C4-2B (cell line): ENCODE data around the gene CFTR.

Experiments used
- H3K27ac ChIP-seq: fragments of 450-650 bp; 2 replicates; pipeline ENCODE4 v1.5.1; 2017
- CTCF ChIP-seq: fragments of 450-650 bp; conservative IDR thresholded peaks from 2 replicates; pipeline ENCODE4 v1.5.1; 2017; ENCODE audit warnings: mild to moderate bottlenecking
- ZFX ChIP-seq: fragments of 450-650 bp; IDR thresholded peaks from 2 replicates; pipeline ENCODE4 v1.6.1; 2017

CFTR gene

GRCh38 chr7:117683430-117684175, 203.8 kb downstream of the CFTR start:
- no peak overlapping the region for H3K27ac ChIP-seq
- TF ChIP-seq ZFX (no peak), CTCF (no peak)

DNA sequence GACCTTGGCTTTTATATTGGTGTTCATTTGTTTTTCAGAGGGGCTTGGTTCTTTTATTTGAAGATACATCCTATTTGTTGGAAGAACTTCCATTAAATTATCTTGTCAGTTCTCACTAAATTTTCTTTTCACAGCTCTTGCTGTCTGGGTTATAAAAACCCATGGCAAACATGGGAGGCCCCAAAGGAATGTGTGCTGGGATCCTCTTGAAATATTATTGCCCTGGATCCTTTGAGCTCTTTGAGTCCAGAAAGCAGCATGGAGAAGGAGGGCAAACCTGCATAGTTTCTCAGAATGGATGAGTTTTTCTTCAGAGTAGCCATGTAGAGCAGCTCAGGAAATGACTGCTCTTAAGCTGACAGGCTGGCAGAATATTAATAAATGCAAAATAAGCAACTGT, 206.0 kb downstream of the CFTR start:
- TF ChIP-seq ZFX (no peak), CTCF (no peak)
- H3K27ac ChIP-seq = no peak overlapping the region

DNA sequence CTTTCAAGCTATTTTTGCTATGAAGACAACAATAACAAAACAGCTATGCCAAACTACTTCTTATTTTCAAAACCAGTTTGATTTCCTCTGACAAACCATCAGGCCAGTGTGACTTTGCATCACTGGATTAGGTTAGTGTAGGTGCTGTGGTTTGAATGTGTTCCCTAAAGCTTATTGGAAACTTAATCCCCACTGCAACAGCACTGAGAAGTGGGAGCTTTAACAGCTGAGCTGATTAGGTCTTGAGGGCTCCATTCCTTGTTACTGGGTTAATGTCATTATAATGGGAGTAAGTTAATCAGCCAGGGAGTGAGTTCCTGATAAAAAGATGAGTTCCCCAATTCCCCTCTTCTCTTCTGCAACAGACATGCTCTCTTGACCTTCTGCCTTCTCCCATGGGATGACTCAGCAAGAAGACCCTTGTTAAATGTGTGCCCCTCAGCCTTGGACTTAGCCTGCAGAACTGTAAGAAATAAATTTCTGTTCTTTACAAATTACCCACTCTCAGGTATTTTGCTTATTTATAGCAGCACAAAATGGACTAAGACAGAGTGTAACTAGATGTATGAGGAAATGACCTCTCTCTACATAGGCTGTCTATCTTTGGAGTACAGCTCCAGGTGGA, 206.6 kb downstream of the CFTR start:
- no peak overlapping the region for H3K27ac ChIP-seq
- TF ChIP-seq ZFX = no peak
- no peak for TF ChIP-seq CTCF

- no peak overlapping the region for H3K27ac ChIP-seq
- TF ChIP-seq ZFX = no peak
Observed at GRCh38 chr7:117688126-117688525, 208.3 kb downstream of the CFTR start.

GRCh38 chr7:117689406-117689805, 209.6 kb downstream of the CFTR start:
- TF ChIP-seq ZFX = no peak
- no peak overlapping the region for H3K27ac ChIP-seq

GRCh38 chr7:117690147-117690546, 210.3 kb downstream of the CFTR start:
- no peak overlapping the region for H3K27ac ChIP-seq
- TF ChIP-seq ZFX (no peak), CTCF (no peak)

DNA sequence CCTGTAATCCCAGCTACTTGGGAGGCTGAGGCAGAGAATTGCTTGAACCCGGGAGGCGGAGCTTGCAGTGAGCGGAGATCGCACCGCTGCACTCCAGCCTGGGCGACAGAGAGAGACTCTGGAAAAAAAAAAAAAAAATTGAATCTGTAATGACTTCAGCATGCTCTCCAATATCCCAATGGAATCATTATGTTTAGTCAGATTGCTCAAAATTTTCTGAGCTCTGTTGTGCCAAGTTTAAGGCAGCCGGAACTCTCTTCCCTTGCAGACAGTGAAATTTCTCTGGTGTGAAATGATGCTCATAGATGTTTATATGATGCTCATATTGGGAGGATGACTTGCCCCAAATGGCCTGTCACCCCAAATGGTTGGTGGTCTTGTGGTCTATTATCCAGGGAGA, 212.5 kb downstream of the CFTR start:
- TF ChIP-seq CTCF = no peak
- TF ChIP-seq ZFX = no peak
- H3K27ac ChIP-seq = peak overlapping the region; percentile 39

- no peak overlapping the region; the same call in 1 of the 2 replicates for H3K27ac ChIP-seq
- TF ChIP-seq ZFX (no peak), CTCF (no peak)
Observed at GRCh38 chr7:117698018-117698417, 218.2 kb downstream of the CFTR start.
